Activated T-cell treated with anti-CD3 and anti-CD28 coated beads, Interleukin-2, amount 50 U/mL, for 24 hours (primary cell): Measurements from ENCODE around the gene APP.

Source experiments
- DNase-seq: peaks from one replicate; pipeline ENCODE4 v3.0.0-alpha.2; 2020
- H3K27ac Mint-ChIP-seq: 2 replicates; pipeline ENCODE4 v1.8.0; 2020; ENCODE audit warnings: mild to moderate bottlenecking, mixed read lengths
- H3K27me3 Mint-ChIP-seq: 2 replicates; pipeline ENCODE4 v1.8.0; 2020; ENCODE audit warnings: mixed read lengths
- H3K36me3 Mint-ChIP-seq: 2 replicates; pipeline ENCODE4 v1.8.0; 2020; ENCODE audit warnings: low read depth, mixed read lengths
- H3K4me1 Mint-ChIP-seq: 2 replicates; pipeline ENCODE4 v1.8.0; 2020; ENCODE audit warnings: low read depth, mixed read lengths
- H3K4me3 Mint-ChIP-seq: 2 replicates; pipeline ENCODE4 v1.8.0; 2020; ENCODE audit warnings: mild to moderate bottlenecking, moderate library complexity, mixed read lengths
- H3K9me3 Mint-ChIP-seq: 2 replicates; pipeline ENCODE4 v1.8.0; 2020; ENCODE audit warnings: mixed read lengths

APP gene

DNA sequence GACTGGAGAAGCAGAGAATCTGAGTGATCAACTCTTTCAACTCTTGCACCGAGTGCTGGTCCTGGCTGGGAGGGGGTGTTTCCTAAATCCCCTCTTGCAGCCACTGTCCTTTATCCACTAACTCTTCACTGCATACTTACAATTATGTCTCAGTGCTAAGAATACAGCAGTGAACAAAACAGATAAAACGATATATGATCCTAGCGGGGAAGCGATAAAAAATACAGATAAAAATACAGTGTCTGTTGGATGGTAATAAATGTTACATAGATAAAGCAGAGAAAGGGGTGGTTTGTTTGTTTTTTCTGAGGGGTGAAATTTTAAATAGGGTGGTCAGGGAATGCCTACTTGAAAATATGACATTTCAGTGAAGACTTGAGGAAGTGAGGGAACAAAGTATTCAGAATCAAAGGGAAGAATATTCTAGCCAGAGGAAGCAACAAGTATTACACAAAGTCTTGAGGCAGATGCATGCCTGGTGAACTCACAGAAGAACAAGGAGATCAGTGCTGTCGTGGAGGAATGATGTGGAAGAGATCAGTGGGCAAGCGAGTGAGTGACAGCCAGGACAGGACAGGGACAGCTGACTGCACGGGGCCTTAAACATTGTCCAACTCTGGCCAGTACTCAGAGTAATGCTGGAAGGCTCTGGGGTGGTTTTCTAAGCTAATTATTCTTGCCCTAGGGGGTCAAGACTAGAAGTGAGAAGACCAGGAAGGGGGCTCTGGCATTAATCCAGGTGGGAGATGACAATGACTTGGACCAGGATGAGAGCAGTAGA lies 110.0 kb downstream of the APP start:
- Mint-ChIP-seq H3K4me1 (peaks cover 17% of the 10 kb centered on the region), H3K36me3 (no peaks in the 10 kb centered on the region), H3K27me3 (no peaks in the 10 kb centered on the region), H3K27ac (no peak overlapping the region), H3K9me3 (no peaks in the 10 kb centered on the region), H3K4me3 (no peak overlapping the region)
- no peak for DNase-seq

DNA sequence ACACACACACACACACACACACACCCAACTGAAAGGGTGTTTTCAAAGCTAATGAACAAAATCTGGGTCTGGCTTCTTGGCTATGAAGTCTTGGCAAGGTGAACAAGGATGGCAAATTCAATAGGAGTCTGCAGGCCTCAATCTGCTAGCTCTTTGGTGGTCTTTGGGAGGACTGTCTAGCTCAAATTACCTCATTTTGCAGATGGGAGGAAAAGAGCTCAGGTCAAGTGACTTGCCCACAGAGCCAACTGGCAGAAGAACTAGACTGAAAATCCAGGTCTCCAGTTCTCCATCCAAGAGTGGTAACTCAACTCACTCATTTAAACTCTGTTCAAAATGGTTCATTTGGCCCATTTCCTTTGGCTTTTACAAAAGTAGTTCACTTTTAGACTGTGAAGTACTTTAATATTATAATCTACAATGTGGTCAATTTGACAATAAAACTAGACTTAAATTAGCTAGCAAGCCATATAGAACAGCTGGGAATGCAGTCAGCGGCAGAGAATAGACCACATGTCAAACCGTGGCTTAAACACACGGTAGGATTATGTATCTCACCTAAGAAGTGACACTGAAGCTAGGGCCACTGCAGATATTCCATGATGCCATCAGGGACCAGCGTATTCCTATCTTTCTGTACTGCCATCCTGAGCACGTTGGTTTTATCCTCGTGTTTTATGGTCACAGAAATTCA lies 112.9 kb downstream of the APP start:
- no peak for DNase-seq
- H3K27me3 Mint-ChIP-seq = no peaks in the 10 kb centered on the region
- no peak overlapping the region for H3K27ac Mint-ChIP-seq
- peaks cover 16% of the 10 kb centered on the region for H3K4me1 Mint-ChIP-seq
- no peaks in the 10 kb centered on the region for H3K9me3 Mint-ChIP-seq
- H3K4me3 Mint-ChIP-seq = no peak overlapping the region
- H3K36me3 Mint-ChIP-seq = peaks cover 7% of the 10 kb centered on the region

DNA sequence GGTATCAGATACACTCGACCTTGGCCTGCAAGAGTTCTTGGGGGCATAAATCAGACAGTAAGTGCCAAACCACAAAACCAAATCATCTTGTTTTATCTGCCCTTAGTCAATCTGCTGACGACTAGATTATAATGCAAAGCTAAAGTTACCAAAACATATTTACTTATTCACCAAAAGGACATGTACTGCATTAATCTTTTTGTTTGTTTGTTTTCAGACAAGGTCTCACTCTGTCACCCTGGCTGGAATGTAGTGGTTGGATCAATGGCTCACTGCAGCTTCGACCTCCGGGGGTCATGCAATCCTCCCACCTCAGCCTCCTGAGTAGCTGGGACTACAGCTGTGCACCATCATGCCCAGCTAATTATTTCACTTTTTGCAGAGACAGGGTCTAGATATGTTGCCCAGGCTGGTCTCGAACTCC lies 114.7 kb downstream of the APP start:
- no peaks in the 10 kb centered on the region for H3K27me3 Mint-ChIP-seq
- no peak for DNase-seq
- no peaks in the 10 kb centered on the region for H3K9me3 Mint-ChIP-seq
- H3K27ac Mint-ChIP-seq = no peak overlapping the region
- no peak overlapping the region for H3K4me3 Mint-ChIP-seq
- peaks cover 16% of the 10 kb centered on the region for H3K4me1 Mint-ChIP-seq
- peaks cover 19% of the 10 kb centered on the region for H3K36me3 Mint-ChIP-seq

- Mint-ChIP-seq H3K27ac (no peak overlapping the region), H3K4me3 (no peak overlapping the region), H3K36me3 (peaks cover 27% of the 10 kb centered on the region), H3K4me1 (peaks cover 11% of the 10 kb centered on the region), H3K27me3 (no peaks in the 10 kb centered on the region), H3K9me3 (no peaks in the 10 kb centered on the region)
- no peak for DNase-seq
Measured at GRCh38 chr21:26055010-26055409, 115.6 kb downstream of the APP start.

DNA sequence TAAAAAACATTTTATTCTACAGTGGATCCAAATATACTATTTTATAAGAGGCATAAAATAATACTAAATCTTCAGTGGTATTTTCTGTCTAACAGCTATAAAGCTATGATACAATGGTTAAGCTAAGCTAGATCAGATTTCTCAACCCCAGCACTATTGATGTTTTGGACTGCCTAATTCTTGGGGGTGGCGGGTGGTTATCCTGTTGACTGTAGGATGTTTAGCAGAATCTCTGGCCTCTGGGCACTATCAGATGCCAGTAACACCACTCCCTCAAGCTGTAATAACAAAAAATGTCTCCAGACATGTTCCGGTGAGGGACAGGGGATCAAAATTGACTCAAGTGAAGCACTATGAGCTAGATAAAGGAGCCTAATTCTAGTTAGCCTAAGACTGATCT lies 118.5 kb downstream of the APP start:
- no peak overlapping the region for H3K4me3 Mint-ChIP-seq
- no peak overlapping the region for H3K27ac Mint-ChIP-seq
- peaks cover 5% of the 10 kb centered on the region for H3K4me1 Mint-ChIP-seq
- H3K9me3 Mint-ChIP-seq = no peaks in the 10 kb centered on the region
- no peaks in the 10 kb centered on the region for H3K27me3 Mint-ChIP-seq
- H3K36me3 Mint-ChIP-seq = peaks cover 51% of the 10 kb centered on the region
- DNase-seq = no peak

- Mint-ChIP-seq H3K9me3 (no peaks in the 10 kb centered on the region), H3K27me3 (no peaks in the 10 kb centered on the region), H3K4me1 (peaks cover 4% of the 10 kb centered on the region), H3K27ac (peak overlapping the region; percentile 3), H3K4me3 (no peak overlapping the region), H3K36me3 (peaks cover 62% of the 10 kb centered on the region)
- DNase-seq = no peak
Measured at GRCh38 chr21:26050857-26051256, 119.7 kb downstream of the APP start.

- Mint-ChIP-seq H3K36me3 (peaks cover 68% of the 10 kb centered on the region), H3K4me1 (no peaks in the 10 kb centered on the region), H3K9me3 (no peaks in the 10 kb centered on the region), H3K4me3 (no peak overlapping the region), H3K27me3 (no peaks in the 10 kb centered on the region), H3K27ac (no peak overlapping the region)
- DNase-seq = no peak
Measured at GRCh38 chr21:26049803-26050202, 120.8 kb downstream of the APP start.

- Mint-ChIP-seq H3K4me1 (no peaks in the 10 kb centered on the region), H3K9me3 (no peaks in the 10 kb centered on the region), H3K4me3 (no peak overlapping the region), H3K36me3 (peaks cover 70% of the 10 kb centered on the region), H3K27me3 (no peaks in the 10 kb centered on the region), H3K27ac (no peak overlapping the region)
- DNase-seq = no peak
Measured at GRCh38 chr21:26047279-26047967, 123.1 kb downstream of the APP start.

GRCh38 chr21:26043891-26044290 lies 126.7 kb downstream of the APP start:
- Mint-ChIP-seq H3K4me3 (no peak overlapping the region), H3K27me3 (no peaks in the 10 kb centered on the region), H3K9me3 (no peaks in the 10 kb centered on the region), H3K27ac (no peak overlapping the region), H3K36me3 (peaks cover 40% of the 10 kb centered on the region), H3K4me1 (no peaks in the 10 kb centered on the region)
- no peak for DNase-seq

- H3K27ac Mint-ChIP-seq = no peak overlapping the region
- no peaks in the 10 kb centered on the region for H3K9me3 Mint-ChIP-seq
- no peak overlapping the region for H3K4me3 Mint-ChIP-seq
- no peak for DNase-seq
- H3K27me3 Mint-ChIP-seq = no peaks in the 10 kb centered on the region
- H3K36me3 Mint-ChIP-seq = peaks cover 31% of the 10 kb centered on the region
- H3K4me1 Mint-ChIP-seq = no peaks in the 10 kb centered on the region
Measured at GRCh38 chr21:26042181-26042876, 128.2 kb downstream of the APP start.

- Mint-ChIP-seq H3K36me3 (peaks cover 25% of the 10 kb centered on the region), H3K27me3 (no peaks in the 10 kb centered on the region), H3K4me1 (peaks cover 6% of the 10 kb centered on the region), H3K9me3 (no peaks in the 10 kb centered on the region), H3K4me3 (no peak overlapping the region), H3K27ac (no peak overlapping the region)
- DNase-seq = no peak
Measured at GRCh38 chr21:26041431-26042180, 129.0 kb downstream of the APP start.

GRCh38 chr21:26036916-26037315 lies 133.7 kb downstream of the APP start:
- peaks cover 9% of the 10 kb centered on the region for H3K4me1 Mint-ChIP-seq
- DNase-seq = no peak
- H3K9me3 Mint-ChIP-seq = no peaks in the 10 kb centered on the region
- H3K27ac Mint-ChIP-seq = no peak overlapping the region
- H3K36me3 Mint-ChIP-seq = peaks cover 8% of the 10 kb centered on the region
- no peaks in the 10 kb centered on the region for H3K27me3 Mint-ChIP-seq
- H3K4me3 Mint-ChIP-seq = no peak overlapping the region

DNA sequence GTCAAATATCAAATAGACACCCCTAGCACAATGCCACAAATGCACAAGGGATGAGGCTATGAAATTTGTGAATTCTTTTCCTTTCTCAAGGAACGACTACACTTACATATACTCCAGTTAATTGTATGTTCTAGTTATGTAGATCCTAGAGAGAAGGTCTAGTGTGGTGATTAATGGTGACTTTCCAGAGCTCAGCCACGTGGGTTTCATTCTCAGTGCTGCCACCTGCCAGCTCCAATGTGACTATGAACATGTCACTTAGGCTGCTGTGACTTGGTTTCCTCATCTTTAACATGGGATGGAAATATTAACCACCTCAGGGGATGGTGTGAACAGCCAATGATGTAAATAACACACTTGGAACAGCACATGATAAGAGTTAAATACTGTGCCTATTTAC lies 138.3 kb downstream of the APP start:
- DNase-seq = no peak
- Mint-ChIP-seq H3K27ac (no peak overlapping the region), H3K9me3 (no peaks in the 10 kb centered on the region), H3K27me3 (no peaks in the 10 kb centered on the region), H3K36me3 (peaks cover 23% of the 10 kb centered on the region), H3K4me3 (no peak overlapping the region), H3K4me1 (peaks cover 9% of the 10 kb centered on the region)

DNA sequence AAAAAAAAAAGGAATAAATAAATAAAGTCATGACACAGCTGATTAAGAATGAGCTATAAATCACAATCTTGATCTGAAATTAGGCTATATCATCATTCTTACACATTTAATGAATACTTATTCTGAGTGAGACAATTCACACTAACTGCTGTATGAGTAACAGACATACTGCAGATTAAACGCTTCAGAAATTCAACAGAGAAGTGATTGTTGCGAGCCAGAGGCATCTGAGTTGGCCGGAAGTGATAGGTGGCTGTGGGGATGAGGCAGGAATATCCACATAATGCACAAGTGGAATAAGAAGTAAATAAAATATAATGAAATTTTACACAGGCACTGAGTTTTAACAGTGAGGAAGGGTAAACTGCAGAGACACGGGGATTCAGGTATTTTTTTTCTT lies 142.4 kb downstream of the APP start:
- Mint-ChIP-seq H3K4me1 (no peaks in the 10 kb centered on the region), H3K27ac (no peak overlapping the region), H3K27me3 (no peaks in the 10 kb centered on the region), H3K9me3 (no peaks in the 10 kb centered on the region), H3K36me3 (peaks cover 16% of the 10 kb centered on the region), H3K4me3 (no peak overlapping the region)
- no peak for DNase-seq
